Chondrocyte (in vitro differentiated cells): ENCODE measurements around the gene CCDC134. TPM values are rescaled to one million over a fixed set of nuclear protein-coding genes. Genes with fewer than 3 reads are reported as not detected.

Experiments
- DNase-seq: peaks from one replicate; pipeline ENCODE4 v3.0.0; 2021; ENCODE audit warnings: mixed read lengths, low spot score
- H3K27ac Mint-ChIP-seq: one replicate; pipeline ENCODE4 v1.8.0; 2021; ENCODE audit warnings: mild to moderate bottlenecking, moderate library complexity, mixed read lengths; ENCODE audit not compliant: unreplicated experiment
- H3K27me3 Mint-ChIP-seq: 2 replicates; pipeline ENCODE4 v1.8.0; 2021; ENCODE audit warnings: low read depth, mixed read lengths
- H3K36me3 Mint-ChIP-seq: 2 replicates; pipeline ENCODE4 v1.8.0; 2021; ENCODE audit warnings: low read depth, mixed read lengths
- H3K4me1 Mint-ChIP-seq: 2 replicates; pipeline ENCODE4 v1.8.0; 2021; ENCODE audit warnings: low read depth, mild to moderate bottlenecking, mixed read lengths
- H3K4me3 Mint-ChIP-seq: one replicate; pipeline ENCODE4 v1.8.0; 2021; ENCODE audit warnings: mild to moderate bottlenecking, moderate library complexity, mixed read lengths; ENCODE audit not compliant: unreplicated experiment
- H3K9me3 Mint-ChIP-seq: 2 replicates; pipeline ENCODE4 v1.8.0; 2021; ENCODE audit warnings: low read depth, mixed read lengths
- CTCF ChIP-seq: fragments of 200-600 bp; sonication (generic); IDR thresholded peaks from 2 replicates; pipeline ENCODE4 v1.5.0; 2021; ENCODE audit warnings: antibody characterized with exemption, mild to moderate bottlenecking, moderate library complexity
- long read RNA-seq: library from polyadenylated mRNA; stranded (forward); transcript quantifications from one replicate; pipeline ENCODE4 v2.0.0, GENCODE V29; 2021
- total RNA-seq: library from RNA; stranded (reverse); gene quantifications from 3 replicates; pipeline ENCODE4 v1.2.1, GENCODE V29; 2021

CCDC134 gene
- total RNA-seq: 6.6 to 10.1 TPM (median 7.0 TPM) in 3 replicates
- long read RNA-seq, transcript CCDC134-201 (7 exons, 1,270 nt): major isoform, 5 of 5 reads
- long read RNA-seq, partial matches to known transcripts: 0 of 5 reads
- long read RNA-seq, other reads (novel, unspliced or antisense): 0 of 5 reads

- Mint-ChIP-seq H3K9me3 (no peaks in the 10 kb centered on the region), H3K27me3 (no peaks in the 10 kb centered on the region), H3K27ac (peak within 1 kb of the TSS; percentile 86), H3K4me3 (peak within 1 kb of the TSS; percentile 94), H3K36me3 (no peaks in the 10 kb centered on the region), H3K4me1 (peaks cover 22% of the 10 kb centered on the region)
- DNase-seq: no peak
- TF ChIP-seq CTCF: peak; percentile 4
Observed at GRCh38 chr22:41800348-41801146, at the start of gene CCDC134. CCDC134 (plus strand) TSS chr22:41800679; CDS start chr22:41808891, 8,212 bp downstream.

GRCh38 chr22:41752011-41752970 lies 48.2 kb upstream of the CCDC134 start:
- H3K4me3 Mint-ChIP-seq: no peak overlapping the region
- DNase-seq: no peak
- H3K4me1 Mint-ChIP-seq: no peaks in the 10 kb centered on the region
- no peaks in the 10 kb centered on the region for H3K9me3 Mint-ChIP-seq
- H3K27ac Mint-ChIP-seq: no peak overlapping the region
- no peaks in the 10 kb centered on the region for H3K36me3 Mint-ChIP-seq
- H3K27me3 Mint-ChIP-seq: peaks cover 15% of the 10 kb centered on the region
- no peak for TF ChIP-seq CTCF

- TF ChIP-seq CTCF: no peak
- Mint-ChIP-seq H3K4me3 (no peak overlapping the region), H3K27ac (no peak overlapping the region), H3K9me3 (no peaks in the 10 kb centered on the region), H3K27me3 (peaks cover 15% of the 10 kb centered on the region), H3K4me1 (no peaks in the 10 kb centered on the region), H3K36me3 (no peaks in the 10 kb centered on the region)
- DNase-seq: no peak
Observed at GRCh38 chr22:41753984-41754383, 46.5 kb upstream of the CCDC134 start.

- no peak overlapping the region for H3K4me3 Mint-ChIP-seq
- no peaks in the 10 kb centered on the region for H3K4me1 Mint-ChIP-seq
- DNase-seq: no peak
- no peaks in the 10 kb centered on the region for H3K36me3 Mint-ChIP-seq
- peaks cover 3% of the 10 kb centered on the region for H3K27me3 Mint-ChIP-seq
- H3K9me3 Mint-ChIP-seq: no peaks in the 10 kb centered on the region
- no peak overlapping the region for H3K27ac Mint-ChIP-seq
- TF ChIP-seq CTCF: no peak
Observed at GRCh38 chr22:41757502-41757901, 43.0 kb upstream of the CCDC134 start.

- no peak for TF ChIP-seq CTCF
- no peak overlapping the region for H3K27ac Mint-ChIP-seq
- peaks cover 3% of the 10 kb centered on the region for H3K27me3 Mint-ChIP-seq
- no peak for DNase-seq
- H3K4me1 Mint-ChIP-seq: no peaks in the 10 kb centered on the region
- H3K4me3 Mint-ChIP-seq: no peak overlapping the region
- no peaks in the 10 kb centered on the region for H3K9me3 Mint-ChIP-seq
- no peaks in the 10 kb centered on the region for H3K36me3 Mint-ChIP-seq
Observed at GRCh38 chr22:41758231-41758630, 42.2 kb upstream of the CCDC134 start.
